Endothelial cell (in vitro differentiated cells): ENCODE data around the gene MEDAG. TPM values are rescaled to one million over a fixed set of nuclear protein-coding genes. Genes with fewer than 3 reads are reported as not detected.
A peak's percentile ranks its signal among the peaks of the same experiment; 100 is the strongest.

Source experiments
- DNase-seq: peaks from one replicate; pipeline ENCODE4 v3.0.0; 2021; ENCODE audit warnings: low spot score
- H3K27ac Mint-ChIP-seq: one replicate; pipeline ENCODE4 v1.8.0; 2021; ENCODE audit warnings: mixed read lengths, inconsistent platforms; ENCODE audit not compliant: unreplicated experiment
- H3K27me3 Mint-ChIP-seq: one replicate; pipeline ENCODE4 v1.8.0; 2021; ENCODE audit warnings: mild to moderate bottlenecking, moderate library complexity, mixed read lengths, inconsistent platforms; ENCODE audit not compliant: unreplicated experiment
- H3K36me3 Mint-ChIP-seq: one replicate; pipeline ENCODE4 v1.8.0; 2021; ENCODE audit warnings: mild to moderate bottlenecking, low read depth, mixed read lengths, inconsistent platforms; ENCODE audit not compliant: unreplicated experiment
- H3K4me1 Mint-ChIP-seq: one replicate; pipeline ENCODE4 v1.8.0; 2021; ENCODE audit warnings: mild to moderate bottlenecking, mixed read lengths, inconsistent platforms; ENCODE audit not compliant: unreplicated experiment
- H3K4me3 Mint-ChIP-seq: one replicate; pipeline ENCODE4 v1.8.0; 2021; ENCODE audit warnings: mild to moderate bottlenecking, mixed read lengths, inconsistent platforms; ENCODE audit not compliant: unreplicated experiment
- H3K9me3 Mint-ChIP-seq: one replicate; pipeline ENCODE4 v1.8.0; 2021; ENCODE audit warnings: mixed read lengths, inconsistent platforms; ENCODE audit not compliant: unreplicated experiment
- total RNA-seq: library from RNA; stranded (reverse); fragmentation: NEBNext Ultra II Directional; extraction: Animal tissue kit (Norgen Biotek cat#: 25700); gene quantifications from one replicate; pipeline ENCODE4 v1.2.1, GENCODE V29; 2021; ENCODE audit not compliant: unreplicated experiment
- TF ChIP-seq, protein P1 (sequence below): fragments of 200-600 bp; sonication (generic); IDR thresholded peaks from one replicate; pipeline ENCODE4 v1.5.0; 2021; ENCODE audit warnings: antibody characterized with exemption; ENCODE audit not compliant: unreplicated experiment

Gene MEDAG
- total RNA-seq, 1 donor from 2014 or later: 0.77 TPM

DNA sequence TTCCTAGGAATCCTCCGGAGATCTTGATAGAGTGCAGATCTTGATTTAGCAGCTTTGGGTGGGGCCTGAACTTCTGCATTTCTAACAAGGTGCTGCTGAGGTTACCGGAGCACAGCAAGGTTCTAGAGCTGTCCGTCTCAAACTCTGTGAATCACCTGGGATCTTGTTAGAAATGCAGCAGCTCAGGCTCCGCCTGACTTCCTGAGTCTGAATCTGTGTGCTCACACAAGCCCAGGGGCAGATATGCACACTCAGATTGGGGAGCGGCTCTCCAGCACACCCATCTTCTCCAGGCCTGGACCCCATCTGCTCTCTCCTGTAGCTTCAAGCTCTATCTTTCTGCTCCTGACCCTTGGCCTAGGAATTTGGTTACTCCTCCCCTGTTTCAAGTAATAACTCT lies 22.9 kb downstream of the MEDAG start:
- Mint-ChIP-seq H3K9me3 (no peaks in the 10 kb centered on the region), H3K27me3 (peaks cover 5% of the 10 kb centered on the region), H3K4me3 (no peak overlapping the region), H3K27ac (no peak overlapping the region), H3K36me3 (no peaks in the 10 kb centered on the region), H3K4me1 (peaks cover 21% of the 10 kb centered on the region)
- no peak for DNase-seq
- TF ChIP-seq, protein P1, sequence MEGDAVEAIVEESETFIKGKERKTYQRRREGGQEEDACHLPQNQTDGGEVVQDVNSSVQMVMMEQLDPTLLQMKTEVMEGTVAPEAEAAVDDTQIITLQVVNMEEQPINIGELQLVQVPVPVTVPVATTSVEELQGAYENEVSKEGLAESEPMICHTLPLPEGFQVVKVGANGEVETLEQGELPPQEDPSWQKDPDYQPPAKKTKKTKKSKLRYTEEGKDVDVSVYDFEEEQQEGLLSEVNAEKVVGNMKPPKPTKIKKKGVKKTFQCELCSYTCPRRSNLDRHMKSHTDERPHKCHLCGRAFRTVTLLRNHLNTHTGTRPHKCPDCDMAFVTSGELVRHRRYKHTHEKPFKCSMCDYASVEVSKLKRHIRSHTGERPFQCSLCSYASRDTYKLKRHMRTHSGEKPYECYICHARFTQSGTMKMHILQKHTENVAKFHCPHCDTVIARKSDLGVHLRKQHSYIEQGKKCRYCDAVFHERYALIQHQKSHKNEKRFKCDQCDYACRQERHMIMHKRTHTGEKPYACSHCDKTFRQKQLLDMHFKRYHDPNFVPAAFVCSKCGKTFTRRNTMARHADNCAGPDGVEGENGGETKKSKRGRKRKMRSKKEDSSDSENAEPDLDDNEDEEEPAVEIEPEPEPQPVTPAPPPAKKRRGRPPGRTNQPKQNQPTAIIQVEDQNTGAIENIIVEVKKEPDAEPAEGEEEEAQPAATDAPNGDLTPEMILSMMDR: no peak

DNA sequence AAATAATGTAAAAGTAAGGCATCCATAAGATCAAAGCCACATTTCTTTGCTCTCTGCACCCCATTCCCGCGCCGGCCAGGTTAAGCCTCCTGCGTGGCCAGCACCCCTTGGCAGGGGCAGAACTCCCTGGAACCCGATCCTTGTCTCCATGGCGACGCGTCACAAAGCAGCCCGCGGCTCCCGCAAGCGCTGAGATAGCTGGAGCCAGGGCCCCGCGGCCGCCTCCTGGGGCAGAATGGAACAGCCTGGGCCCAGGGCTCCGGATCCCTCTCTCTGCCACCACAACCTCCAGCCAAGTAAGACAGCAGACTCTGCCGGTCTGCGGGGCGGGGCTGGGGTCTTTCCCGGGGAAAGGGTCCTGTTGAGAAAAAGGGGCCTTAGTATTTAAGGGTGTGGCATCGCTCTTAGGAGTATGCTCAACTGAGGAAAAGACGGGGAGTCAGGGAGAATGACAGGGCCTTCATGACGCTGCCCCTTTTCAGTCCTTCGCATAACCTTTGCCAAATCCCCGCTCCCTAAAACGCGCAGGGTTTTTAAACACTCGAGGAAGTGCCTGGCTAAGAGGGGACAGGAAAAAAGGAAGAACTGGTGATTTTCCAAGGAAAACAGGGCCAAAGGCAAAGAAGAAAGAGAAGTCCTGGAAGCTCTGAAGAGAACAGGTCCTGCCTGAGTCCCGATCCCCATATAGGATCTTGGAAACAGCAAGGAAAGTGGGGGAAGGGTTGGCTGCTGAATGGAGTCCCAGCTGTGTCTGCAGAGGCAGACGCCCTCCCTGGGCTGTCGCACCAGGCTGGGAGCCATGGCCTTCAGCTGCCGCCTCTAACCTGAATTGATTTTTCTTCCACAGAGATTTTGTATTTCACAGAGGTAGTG lies 26.6 kb downstream of the MEDAG start, which contains the start of gene TEX26:
TEX26 (plus strand) TSS at position 176 of the 873 bp plus-strand sequence; CDS start at position 236, 60 bp downstream.
- Mint-ChIP-seq H3K36me3 (no peaks in the 10 kb centered on the region), H3K4me1 (peaks cover 21% of the 10 kb centered on the region), H3K9me3 (no peaks in the 10 kb centered on the region), H3K27me3 (peaks cover 3% of the 10 kb centered on the region), H3K4me3 (peak within 1 kb of the TSS; percentile 45), H3K27ac (peak within 1 kb of the TSS; percentile 28)
- TF ChIP-seq, protein P1: no peak
- DNase-seq: peak; percentile 74

DNA sequence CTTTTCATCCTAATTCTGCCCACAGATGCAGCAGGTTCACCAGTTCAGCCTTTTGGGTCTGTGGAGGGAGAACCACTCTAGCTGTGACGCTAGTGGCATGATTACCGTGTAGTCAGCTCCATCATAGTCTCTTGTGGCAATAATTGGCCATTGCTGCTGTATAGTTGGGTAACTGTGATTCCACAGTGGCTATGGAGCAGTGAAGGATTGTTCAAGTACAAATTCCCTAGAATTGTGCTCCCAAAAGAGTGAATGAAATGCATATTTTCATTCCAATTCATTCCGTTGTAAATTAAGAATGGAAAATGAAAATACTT lies 27.2 kb downstream of the MEDAG start:
- H3K36me3 Mint-ChIP-seq: no peaks in the 10 kb centered on the region
- H3K9me3 Mint-ChIP-seq: no peaks in the 10 kb centered on the region
- TF ChIP-seq, protein P1: no peak
- no peak overlapping the region for H3K27ac Mint-ChIP-seq
- peaks cover 21% of the 10 kb centered on the region for H3K4me1 Mint-ChIP-seq
- H3K4me3 Mint-ChIP-seq: no peak overlapping the region
- H3K27me3 Mint-ChIP-seq: peaks cover 3% of the 10 kb centered on the region
- no peak for DNase-seq

DNA sequence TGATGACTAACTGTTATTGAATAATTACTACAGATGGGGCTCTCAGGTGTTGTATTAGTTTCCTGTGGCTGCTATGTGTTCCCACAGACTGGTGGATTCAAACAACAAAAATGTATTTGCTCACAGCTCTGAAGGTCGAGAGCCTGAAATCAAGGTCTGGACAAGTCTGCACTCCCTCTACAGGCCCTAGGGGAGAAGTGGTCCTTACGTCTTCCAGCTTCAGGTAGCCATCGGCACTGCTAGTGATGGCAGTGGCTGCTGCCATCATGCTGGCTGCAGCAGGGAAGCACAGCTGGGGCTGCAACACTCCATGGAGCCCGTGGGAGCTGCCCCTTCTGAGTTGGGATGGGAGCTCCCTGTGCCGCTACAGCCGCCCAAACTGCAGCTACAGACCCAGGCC lies 28.3 kb downstream of the MEDAG start:
- H3K9me3 Mint-ChIP-seq: no peaks in the 10 kb centered on the region
- DNase-seq: no peak
- H3K4me3 Mint-ChIP-seq: no peak overlapping the region
- no peaks in the 10 kb centered on the region for H3K36me3 Mint-ChIP-seq
- peaks cover 21% of the 10 kb centered on the region for H3K4me1 Mint-ChIP-seq
- H3K27ac Mint-ChIP-seq: no peak overlapping the region
- H3K27me3 Mint-ChIP-seq: peaks cover 3% of the 10 kb centered on the region
- TF ChIP-seq, protein P1: no peak

DNA sequence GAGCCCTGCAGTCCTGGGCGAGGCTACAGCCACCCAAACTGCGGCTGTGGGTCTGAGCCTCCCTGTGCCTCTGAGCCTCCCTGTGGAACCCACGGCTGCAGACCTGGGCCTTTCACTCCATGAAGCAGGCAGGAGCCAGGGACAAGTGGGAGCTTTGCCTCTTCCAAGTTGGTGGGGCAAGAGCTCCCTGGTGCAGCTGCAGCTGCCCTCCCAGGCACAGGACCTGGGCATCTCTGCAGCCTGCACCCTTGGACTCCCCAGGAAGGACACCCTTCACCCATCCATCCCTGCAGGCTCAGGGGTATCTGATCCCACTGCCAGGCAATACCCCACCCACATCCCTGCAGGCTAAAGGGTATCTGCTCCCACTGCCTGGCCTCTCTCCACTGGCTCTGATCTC lies 28.7 kb downstream of the MEDAG start:
- no peak overlapping the region for H3K27ac Mint-ChIP-seq
- H3K9me3 Mint-ChIP-seq: no peaks in the 10 kb centered on the region
- no peak for DNase-seq
- TF ChIP-seq, protein P1: no peak
- H3K4me1 Mint-ChIP-seq: peaks cover 21% of the 10 kb centered on the region
- H3K27me3 Mint-ChIP-seq: peaks cover 3% of the 10 kb centered on the region
- no peak overlapping the region for H3K4me3 Mint-ChIP-seq
- H3K36me3 Mint-ChIP-seq: no peaks in the 10 kb centered on the region
